Panc1 (cell line): ENCODE measurements around the gene VPS35L.

Experiments
- POLR2AphosphoS5 ChIP-seq: IDR thresholded peaks from 2 replicates; pipeline ENCODE4 v1.6.1; 2012; ENCODE audit warnings: mild to moderate bottlenecking, low read depth, low read length, moderate library complexity
- SIN3A ChIP-seq: IDR thresholded peaks from 2 replicates; pipeline ENCODE4 v1.6.1; 2012; ENCODE audit warnings: low read depth, mild to moderate bottlenecking, low read length, moderate library complexity, borderline replicate concordance; ENCODE audit not compliant: insufficient read depth
- TF ChIP-seq, protein P1 (sequence below): fragments of 450-650 bp; IDR thresholded peaks from 2 replicates; pipeline ENCODE4 v1.5.1; 2017; ENCODE audit warnings: mild to moderate bottlenecking
- TF ChIP-seq, protein P2 (sequence below), 2 experiments: IDR thresholded peaks; 2 replicates each; pipeline ENCODE4 v1.6.1; 2011 to 2012; ENCODE audit warnings: low read depth in 2 of 2, control low read depth in 1 of 2, low read length in 1 of 2, mild to moderate bottlenecking in 1 of 2, moderate library complexity in 1 of 2; ENCODE audit not compliant: insufficient read depth in 1 of 2

DNA sequence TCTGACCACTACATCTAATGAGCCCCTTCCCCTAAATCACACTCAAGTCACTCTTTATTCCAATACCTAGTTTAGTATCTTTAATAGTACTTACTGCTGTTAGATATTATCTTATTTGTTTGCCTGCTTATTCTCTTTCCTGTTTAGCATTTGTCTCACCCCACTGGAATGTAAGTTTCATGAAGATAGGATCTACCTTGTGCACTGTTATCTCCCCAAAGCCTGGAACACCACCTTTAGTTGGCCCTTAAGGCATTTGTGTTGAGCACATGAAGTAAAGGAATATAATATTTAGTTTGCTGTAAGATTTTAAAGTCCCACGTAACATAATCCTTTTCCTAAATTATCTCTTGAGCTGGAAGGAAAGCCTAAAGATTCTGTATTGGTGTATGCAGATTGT lies 50.2 kb downstream of the VPS35L start:
- TF ChIP-seq, protein P1, sequence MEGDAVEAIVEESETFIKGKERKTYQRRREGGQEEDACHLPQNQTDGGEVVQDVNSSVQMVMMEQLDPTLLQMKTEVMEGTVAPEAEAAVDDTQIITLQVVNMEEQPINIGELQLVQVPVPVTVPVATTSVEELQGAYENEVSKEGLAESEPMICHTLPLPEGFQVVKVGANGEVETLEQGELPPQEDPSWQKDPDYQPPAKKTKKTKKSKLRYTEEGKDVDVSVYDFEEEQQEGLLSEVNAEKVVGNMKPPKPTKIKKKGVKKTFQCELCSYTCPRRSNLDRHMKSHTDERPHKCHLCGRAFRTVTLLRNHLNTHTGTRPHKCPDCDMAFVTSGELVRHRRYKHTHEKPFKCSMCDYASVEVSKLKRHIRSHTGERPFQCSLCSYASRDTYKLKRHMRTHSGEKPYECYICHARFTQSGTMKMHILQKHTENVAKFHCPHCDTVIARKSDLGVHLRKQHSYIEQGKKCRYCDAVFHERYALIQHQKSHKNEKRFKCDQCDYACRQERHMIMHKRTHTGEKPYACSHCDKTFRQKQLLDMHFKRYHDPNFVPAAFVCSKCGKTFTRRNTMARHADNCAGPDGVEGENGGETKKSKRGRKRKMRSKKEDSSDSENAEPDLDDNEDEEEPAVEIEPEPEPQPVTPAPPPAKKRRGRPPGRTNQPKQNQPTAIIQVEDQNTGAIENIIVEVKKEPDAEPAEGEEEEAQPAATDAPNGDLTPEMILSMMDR, result no peak
- TF ChIP-seq, protein P2, sequence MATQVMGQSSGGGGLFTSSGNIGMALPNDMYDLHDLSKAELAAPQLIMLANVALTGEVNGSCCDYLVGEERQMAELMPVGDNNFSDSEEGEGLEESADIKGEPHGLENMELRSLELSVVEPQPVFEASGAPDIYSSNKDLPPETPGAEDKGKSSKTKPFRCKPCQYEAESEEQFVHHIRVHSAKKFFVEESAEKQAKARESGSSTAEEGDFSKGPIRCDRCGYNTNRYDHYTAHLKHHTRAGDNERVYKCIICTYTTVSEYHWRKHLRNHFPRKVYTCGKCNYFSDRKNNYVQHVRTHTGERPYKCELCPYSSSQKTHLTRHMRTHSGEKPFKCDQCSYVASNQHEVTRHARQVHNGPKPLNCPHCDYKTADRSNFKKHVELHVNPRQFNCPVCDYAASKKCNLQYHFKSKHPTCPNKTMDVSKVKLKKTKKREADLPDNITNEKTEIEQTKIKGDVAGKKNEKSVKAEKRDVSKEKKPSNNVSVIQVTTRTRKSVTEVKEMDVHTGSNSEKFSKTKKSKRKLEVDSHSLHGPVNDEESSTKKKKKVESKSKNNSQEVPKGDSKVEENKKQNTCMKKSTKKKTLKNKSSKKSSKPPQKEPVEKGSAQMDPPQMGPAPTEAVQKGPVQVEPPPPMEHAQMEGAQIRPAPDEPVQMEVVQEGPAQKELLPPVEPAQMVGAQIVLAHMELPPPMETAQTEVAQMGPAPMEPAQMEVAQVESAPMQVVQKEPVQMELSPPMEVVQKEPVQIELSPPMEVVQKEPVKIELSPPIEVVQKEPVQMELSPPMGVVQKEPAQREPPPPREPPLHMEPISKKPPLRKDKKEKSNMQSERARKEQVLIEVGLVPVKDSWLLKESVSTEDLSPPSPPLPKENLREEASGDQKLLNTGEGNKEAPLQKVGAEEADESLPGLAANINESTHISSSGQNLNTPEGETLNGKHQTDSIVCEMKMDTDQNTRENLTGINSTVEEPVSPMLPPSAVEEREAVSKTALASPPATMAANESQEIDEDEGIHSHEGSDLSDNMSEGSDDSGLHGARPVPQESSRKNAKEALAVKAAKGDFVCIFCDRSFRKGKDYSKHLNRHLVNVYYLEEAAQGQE (IDR thresholded peaks at IDR 0.05; ENCODE audit: insufficient read depth in 1 of 2, low read depth in 2 of 2, low read length in 1 of 2), result no peak
- TF ChIP-seq POLR2AphosphoS5 (no peak), SIN3A (no peak)
